Loucy (cell line): ENCODE measurements around the gene ARID3B.
"Not testable (repeated sequence)": the region's sequence is repeated elsewhere in the genome, so short reads cannot be mapped to it uniquely, and the experiment has no call there.

ENCODE experiments used
- H2AFZ ChIP-seq: fragments of 200-600 bp; sonication (generic); 2 replicates; pipeline ENCODE4 v1.6.0; 2016; ENCODE audit warnings: antibody characterized with exemption, mild to moderate bottlenecking, low read length, moderate library complexity
- H3F3A ChIP-seq: fragments of 200-600 bp; 2 replicates; pipeline ENCODE4 v1.6.0; 2016; ENCODE audit warnings: antibody characterized with exemption, low read depth, mild to moderate bottlenecking
- H3K27me3 ChIP-seq: fragments of 200-600 bp; sonication (generic); 2 replicates; pipeline ENCODE4 v1.6.1; 2014; ENCODE audit warnings: low read length, mild to moderate bottlenecking; ENCODE audit not compliant: insufficient read depth, poor library complexity, severe bottlenecking
- H3K36me3 ChIP-seq: fragments of 200-600 bp; sonication (generic); 2 replicates; pipeline ENCODE4 v1.6.1; 2016; ENCODE audit warnings: low read length; ENCODE audit not compliant: insufficient read depth
- H3K4me1 ChIP-seq: fragments of 200-600 bp; sonication (generic); 2 replicates; pipeline ENCODE4 v1.5.1; 2014; ENCODE audit warnings: low read length, mild to moderate bottlenecking; ENCODE audit not compliant: insufficient read depth, poor library complexity, severe bottlenecking
- H3K4me2 ChIP-seq: fragments of 200-600 bp; sonication (generic); 2 replicates; pipeline ENCODE4 v1.6.0; 2014; ENCODE audit warnings: antibody characterized with exemption, low read length, low read depth, mild to moderate bottlenecking; ENCODE audit not compliant: poor library complexity, severe bottlenecking
- H3K4me3 ChIP-seq: fragments of 200-600 bp; sonication (generic); 2 replicates; pipeline ENCODE4 v1.5.1; 2014; ENCODE audit warnings: low read length, mild to moderate bottlenecking, mixed read lengths; ENCODE audit not compliant: poor library complexity, severe bottlenecking
- H3K79me2 ChIP-seq: fragments of 200-600 bp; sonication (generic); 2 replicates; pipeline ENCODE4 v1.6.1; 2014; ENCODE audit warnings: low read length; ENCODE audit not compliant: insufficient read depth
- H3K9ac ChIP-seq: fragments of 200-600 bp; sonication (generic); 2 replicates; pipeline ENCODE4 v1.6.0; 2014; ENCODE audit warnings: mild to moderate bottlenecking, low read depth, low read length, moderate library complexity; ENCODE audit not compliant: poor library complexity, severe bottlenecking
- H3K9me2 ChIP-seq: fragments of 200-600 bp; sonication (generic); replicated peaks from 2 replicates; pipeline ENCODE4 v1.6.1; 2016; ENCODE audit warnings: low read depth, low read length, mixed read lengths
- H3K9me3 ChIP-seq: fragments of 200-600 bp; sonication (generic); 2 replicates; pipeline ENCODE4 v1.6.1; 2014; ENCODE audit warnings: mild to moderate bottlenecking, antibody characterized with exemption, low read length, low read depth; ENCODE audit not compliant: insufficient read depth
- H4K20me1 ChIP-seq: fragments of 200-600 bp; sonication (generic); 2 replicates; pipeline ENCODE4 v1.6.0; 2014; ENCODE audit warnings: antibody characterized with exemption, low read length, mild to moderate bottlenecking; ENCODE audit not compliant: insufficient read depth, poor library complexity, severe bottlenecking
- EZH2phosphoT487 ChIP-seq: fragments of 200-600 bp; IDR thresholded peaks from 2 replicates; pipeline ENCODE4 v1.6.1; 2018; ENCODE audit warnings: antibody characterized with exemption, mild to moderate bottlenecking, moderate library complexity, borderline replicate concordance
- TF ChIP-seq, protein P1 (sequence below): fragments of 200-600 bp; sonication (generic); conservative IDR thresholded peaks from 2 replicates; pipeline ENCODE4 v1.5.1; 2014; ENCODE audit warnings: mild to moderate bottlenecking, antibody characterized with exemption, low read length

Gene ARID3B

DNA sequence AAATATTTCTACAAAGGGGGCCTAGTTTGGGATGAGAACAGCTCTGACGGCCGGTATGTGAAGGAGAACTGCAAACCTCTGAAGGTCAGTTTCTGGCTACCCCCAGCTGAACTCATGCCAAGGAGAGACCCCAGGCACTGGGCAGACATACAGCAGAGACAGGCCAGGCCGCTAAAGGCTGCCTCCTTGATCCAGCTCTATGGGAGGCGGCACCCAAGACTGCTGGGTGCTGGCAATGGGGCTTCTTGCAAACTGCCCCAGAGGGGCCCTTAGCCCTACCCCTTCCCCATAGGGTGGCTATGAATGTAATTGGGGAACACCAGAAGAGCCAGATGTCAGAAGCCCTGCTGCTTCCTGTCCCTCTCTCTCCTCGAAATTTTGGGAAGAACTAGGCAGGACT is 87.9 kb downstream of the ARID3B start:
- H3K36me3 ChIP-seq = peaks cover 94% of the 10 kb centered on the region; the same call in 1 of the 2 replicates
- H2AFZ ChIP-seq = no peak overlapping the region
- H3K4me1 ChIP-seq = no peaks in the 10 kb centered on the region
- no peaks in the 10 kb centered on the region for H3K9me2 ChIP-seq
- no peak overlapping the region for H3K9ac ChIP-seq
- H4K20me1 ChIP-seq = peaks cover 4% of the 10 kb centered on the region
- H3K79me2 ChIP-seq = peaks cover 3% of the 10 kb centered on the region; the same call in 1 of the 2 replicates
- no peak overlapping the region for H3K4me2 ChIP-seq
- no peaks in the 10 kb centered on the region for H3F3A ChIP-seq
- H3K27me3 ChIP-seq = no peaks in the 10 kb centered on the region
- TF ChIP-seq EZH2phosphoT487 = no peak
- TF ChIP-seq, protein P1, sequence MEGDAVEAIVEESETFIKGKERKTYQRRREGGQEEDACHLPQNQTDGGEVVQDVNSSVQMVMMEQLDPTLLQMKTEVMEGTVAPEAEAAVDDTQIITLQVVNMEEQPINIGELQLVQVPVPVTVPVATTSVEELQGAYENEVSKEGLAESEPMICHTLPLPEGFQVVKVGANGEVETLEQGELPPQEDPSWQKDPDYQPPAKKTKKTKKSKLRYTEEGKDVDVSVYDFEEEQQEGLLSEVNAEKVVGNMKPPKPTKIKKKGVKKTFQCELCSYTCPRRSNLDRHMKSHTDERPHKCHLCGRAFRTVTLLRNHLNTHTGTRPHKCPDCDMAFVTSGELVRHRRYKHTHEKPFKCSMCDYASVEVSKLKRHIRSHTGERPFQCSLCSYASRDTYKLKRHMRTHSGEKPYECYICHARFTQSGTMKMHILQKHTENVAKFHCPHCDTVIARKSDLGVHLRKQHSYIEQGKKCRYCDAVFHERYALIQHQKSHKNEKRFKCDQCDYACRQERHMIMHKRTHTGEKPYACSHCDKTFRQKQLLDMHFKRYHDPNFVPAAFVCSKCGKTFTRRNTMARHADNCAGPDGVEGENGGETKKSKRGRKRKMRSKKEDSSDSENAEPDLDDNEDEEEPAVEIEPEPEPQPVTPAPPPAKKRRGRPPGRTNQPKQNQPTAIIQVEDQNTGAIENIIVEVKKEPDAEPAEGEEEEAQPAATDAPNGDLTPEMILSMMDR = no peak
- no peaks in the 10 kb centered on the region for H3K9me3 ChIP-seq
- H3K4me3 ChIP-seq = no peak overlapping the region

DNA sequence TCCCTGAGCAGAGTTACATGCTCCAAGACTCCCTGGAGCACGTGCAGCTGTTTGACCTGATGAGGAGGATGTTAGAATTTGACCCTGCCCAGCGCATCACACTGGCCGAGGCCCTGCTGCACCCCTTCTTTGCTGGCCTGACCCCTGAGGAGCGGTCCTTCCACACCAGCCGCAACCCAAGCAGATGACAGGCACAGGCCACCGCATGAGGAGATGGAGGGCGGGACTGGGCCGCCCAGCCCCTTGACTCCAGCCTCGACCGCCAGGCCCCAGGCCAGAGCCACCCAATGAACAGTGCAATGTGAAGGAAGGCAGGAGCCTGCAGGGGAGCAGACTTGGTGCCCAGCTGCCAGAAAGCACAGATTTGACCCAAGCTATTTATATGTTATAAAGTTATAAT is 88.7 kb downstream of the ARID3B start:
- not testable (repeated sequence) for H2AFZ ChIP-seq, H3K4me2 ChIP-seq, H3K4me3 ChIP-seq, H3K9me2 ChIP-seq, H4K20me1 ChIP-seq, H3K9ac ChIP-seq, H3K4me1 ChIP-seq, H3K9me3 ChIP-seq, H3F3A ChIP-seq, H3K27me3 ChIP-seq, H3K79me2 ChIP-seq
- H3K36me3 ChIP-seq = peaks cover 94% of the 10 kb centered on the region; the same call in 1 of the 2 replicates

DNA sequence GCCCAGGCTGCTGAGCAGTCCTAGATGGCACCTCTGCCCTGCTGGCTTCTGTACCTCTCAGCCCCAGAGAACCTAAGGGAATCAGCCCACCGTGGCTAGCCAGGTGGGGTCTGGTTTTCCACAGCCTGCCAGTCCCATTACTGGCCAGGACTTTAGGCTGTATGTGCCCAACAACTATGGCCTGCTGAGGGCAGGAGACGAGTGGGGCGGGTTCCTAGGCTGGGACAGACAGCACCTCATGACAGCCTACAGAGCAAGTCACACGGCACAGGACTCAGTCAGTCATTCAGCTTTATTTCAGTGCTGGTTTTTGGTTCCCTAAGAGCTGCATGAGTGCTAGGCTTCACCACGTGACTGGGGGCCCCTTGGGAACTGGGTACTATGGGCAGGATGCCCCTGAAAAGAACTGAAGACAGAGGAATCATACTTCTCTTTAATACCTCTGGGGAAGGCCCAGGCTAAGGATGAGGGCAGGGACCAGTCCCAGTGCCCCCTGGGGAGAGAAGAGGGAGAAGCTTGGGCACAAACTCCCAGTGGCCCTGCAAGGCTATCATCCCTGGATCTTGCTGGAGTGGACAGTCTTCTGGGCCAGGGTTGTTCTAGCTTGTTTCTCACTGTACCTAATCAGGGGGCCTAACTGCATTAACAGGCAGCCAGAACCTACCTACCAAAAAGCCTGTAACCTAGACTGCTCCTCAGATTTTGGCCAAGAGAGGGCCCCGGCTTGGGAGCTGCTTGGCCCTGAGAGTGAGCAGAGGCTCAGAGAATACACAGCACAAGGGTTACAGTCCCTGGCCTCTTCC is 89.5 kb downstream of the ARID3B start:
- no peaks in the 10 kb centered on the region for H3K9me2 ChIP-seq
- H3K9ac ChIP-seq = no peak overlapping the region
- no peaks in the 10 kb centered on the region for H4K20me1 ChIP-seq
- H3K79me2 ChIP-seq = no peaks in the 10 kb centered on the region
- no peak for TF ChIP-seq EZH2phosphoT487
- TF ChIP-seq, protein P1 = no peak
- no peaks in the 10 kb centered on the region for H3K4me1 ChIP-seq
- no peak overlapping the region for H3K4me2 ChIP-seq
- H3K9me3 ChIP-seq = no peaks in the 10 kb centered on the region
- H3K27me3 ChIP-seq = no peaks in the 10 kb centered on the region
- no peak overlapping the region for H3K4me3 ChIP-seq
- H3K36me3 ChIP-seq = peaks cover 94% of the 10 kb centered on the region; the same call in 1 of the 2 replicates
- no peak overlapping the region for H2AFZ ChIP-seq
- H3F3A ChIP-seq = no peaks in the 10 kb centered on the region

DNA sequence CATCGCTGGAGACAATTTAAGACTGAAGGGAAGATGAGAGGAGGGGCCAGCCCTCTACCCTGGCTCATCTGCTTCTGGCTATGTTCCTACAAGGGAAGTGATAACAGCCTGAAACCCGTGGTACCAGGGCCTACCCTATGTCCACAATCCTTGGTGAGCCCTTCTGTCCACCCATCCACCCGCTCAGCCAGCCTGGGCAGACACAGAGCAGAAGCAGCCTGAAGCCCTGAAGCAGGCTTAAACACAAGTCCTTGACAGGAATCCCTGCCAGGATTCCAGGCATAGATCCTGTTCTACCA is 90.0 kb downstream of the ARID3B start:
- Histone ChIP-seq H3F3A (no peaks in the 10 kb centered on the region), H2AFZ (no peak overlapping the region), H3K9me2 (no peaks in the 10 kb centered on the region), H3K4me2 (no peak overlapping the region), H4K20me1 (no peaks in the 10 kb centered on the region), H3K9me3 (no peaks in the 10 kb centered on the region), H3K4me3 (no peak overlapping the region), H3K9ac (no peak overlapping the region), H3K79me2 (no peaks in the 10 kb centered on the region), H3K36me3 (peaks cover 94% of the 10 kb centered on the region; the same call in 1 of the 2 replicates), H3K27me3 (no peaks in the 10 kb centered on the region), H3K4me1 (no peaks in the 10 kb centered on the region)
- TF ChIP-seq, protein P1 = no peak
- TF ChIP-seq EZH2phosphoT487 = no peak
